HG03196 (cell line): ENCODE data around the gene SHPK.
"Not testable (repeated sequence)": the region's sequence is repeated elsewhere in the genome, so short reads cannot be mapped to it uniquely, and the experiment has no call there.

ENCODE experiments used
- ATAC-seq: cut with Tn5 transposase; IDR thresholded peaks from one replicate; pipeline ENCODE4 v1.9.1; 2021; ENCODE audit not compliant: unreplicated experiment

The SHPK gene

GRCh38 chr17:3594051-3594800 is 41.8 kb downstream of the SHPK start:
- no peak for ATAC-seq

- ATAC-seq, result no peak
Measured at GRCh38 chr17:3593384-3593783, 42.7 kb downstream of the SHPK start.

GRCh38 chr17:3592216-3592860 is 43.7 kb downstream of the SHPK start:
- no peak for ATAC-seq

- no peak for ATAC-seq
Measured at GRCh38 chr17:3590768-3591167, 45.3 kb downstream of the SHPK start.

- no peak for ATAC-seq
Measured at GRCh38 chr17:3590231-3590630, 45.8 kb downstream of the SHPK start.

GRCh38 chr17:3589784-3590183 is 46.3 kb downstream of the SHPK start:
- no peak for ATAC-seq

GRCh38 chr17:3585826-3586225 is 50.2 kb downstream of the SHPK start:
- no peak for ATAC-seq

GRCh38 chr17:3583456-3583855 is 52.6 kb downstream of the SHPK start:
- ATAC-seq, result no peak

- ATAC-seq, result no peak
Measured at GRCh38 chr17:3582915-3583314, 53.1 kb downstream of the SHPK start.

- ATAC-seq, result not testable (repeated sequence)
Measured at GRCh38 chr17:3578667-3579066, 57.4 kb downstream of the SHPK start.

- ATAC-seq, result no peak
Measured at GRCh38 chr17:3576970-3577369, 59.1 kb downstream of the SHPK start.

- ATAC-seq, result no peak
Measured at GRCh38 chr17:3575511-3575910, 60.5 kb downstream of the SHPK start.

GRCh38 chr17:3574231-3574630 is 61.8 kb downstream of the SHPK start:
- ATAC-seq, result no peak

GRCh38 chr17:3573246-3574100 is 62.6 kb downstream of the SHPK start:
- ATAC-seq, result no peak

- ATAC-seq, result no peak
Measured at GRCh38 chr17:3572231-3572630, 63.8 kb downstream of the SHPK start.

- no peak for ATAC-seq
Measured at GRCh38 chr17:3571043-3571900, 64.8 kb downstream of the SHPK start.

- ATAC-seq, result no peak
Measured at GRCh38 chr17:3569534-3570137, 66.4 kb downstream of the SHPK start.

GRCh38 chr17:3566551-3566950 is 69.5 kb downstream of the SHPK start:
- no peak for ATAC-seq

- no peak for ATAC-seq
Measured at GRCh38 chr17:3565143-3565542, 70.9 kb downstream of the SHPK start.

- not testable (repeated sequence) for ATAC-seq
Measured at GRCh38 chr17:3564241-3564640, 71.8 kb downstream of the SHPK start.
